Spleen (tissue), 7 donors: ENCODE data around the gene PCED1B.

ENCODE experiments used
- POLR2A ChIP-seq, 3 donors: fragments of 450-650 bp; IDR thresholded peaks; one replicate each; pipeline ENCODE4 v1.5.1; 2017; ENCODE audit warnings: antibody characterized with exemption in 3 of 3, mild to moderate bottlenecking in 1 of 3
- POLR2AphosphoS5 ChIP-seq, 3 donors: sonication (generic); formaldehyde crosslinking; IDR thresholded peaks; one replicate each; pipeline ENCODE4 v1.5.1; 2017; ENCODE audit warnings: antibody characterized with exemption in 3 of 3
- TF ChIP-seq, protein P1 (sequence below), 11 experiments: fragments of 200-600 bp in 7 of 11; fragments of 450-650 bp in 4 of 11; sonication (generic) in 4 of 11; IDR thresholded peaks in 8 of 11; conservative IDR thresholded peaks in 3 of 11; 1 replicate in 7 of 11; 2 replicates in 4 of 11; pipeline versions ENCODE4 v1.4.0 to v1.8.0; 2016 to 2021; ENCODE audit warnings: antibody characterized with exemption in 11 of 11, inconsistent platforms in 4 of 11, mild to moderate bottlenecking in 1 of 11
- donor health status: DM: no; HTN: no; CAD: no; lungs with moderate emphysema.
- donor health status: DM: no; HTN: no; CAD: no.
- donor health status: DM: no; HTN: no; CAD: no.

- TF ChIP-seq, protein P1, sequence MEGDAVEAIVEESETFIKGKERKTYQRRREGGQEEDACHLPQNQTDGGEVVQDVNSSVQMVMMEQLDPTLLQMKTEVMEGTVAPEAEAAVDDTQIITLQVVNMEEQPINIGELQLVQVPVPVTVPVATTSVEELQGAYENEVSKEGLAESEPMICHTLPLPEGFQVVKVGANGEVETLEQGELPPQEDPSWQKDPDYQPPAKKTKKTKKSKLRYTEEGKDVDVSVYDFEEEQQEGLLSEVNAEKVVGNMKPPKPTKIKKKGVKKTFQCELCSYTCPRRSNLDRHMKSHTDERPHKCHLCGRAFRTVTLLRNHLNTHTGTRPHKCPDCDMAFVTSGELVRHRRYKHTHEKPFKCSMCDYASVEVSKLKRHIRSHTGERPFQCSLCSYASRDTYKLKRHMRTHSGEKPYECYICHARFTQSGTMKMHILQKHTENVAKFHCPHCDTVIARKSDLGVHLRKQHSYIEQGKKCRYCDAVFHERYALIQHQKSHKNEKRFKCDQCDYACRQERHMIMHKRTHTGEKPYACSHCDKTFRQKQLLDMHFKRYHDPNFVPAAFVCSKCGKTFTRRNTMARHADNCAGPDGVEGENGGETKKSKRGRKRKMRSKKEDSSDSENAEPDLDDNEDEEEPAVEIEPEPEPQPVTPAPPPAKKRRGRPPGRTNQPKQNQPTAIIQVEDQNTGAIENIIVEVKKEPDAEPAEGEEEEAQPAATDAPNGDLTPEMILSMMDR (IDR thresholded peaks at IDR 0.05 in 8 of 11, conservative IDR thresholded peaks at IDR 0.05 in 3 of 11) = no peak
- TF ChIP-seq POLR2AphosphoS5 (IDR thresholded peaks at IDR 0.05) (no peak), POLR2A (IDR thresholded peaks at IDR 0.05) (no peak)
Measured at GRCh38 chr12:47273191-47273626, 193.8 kb downstream of the PCED1B start.
